T-helper 2 cell treated with Interferon-gamma antibody and Interleukin-4, amounts not matched to agents 100 ng/mL and 5 ng/mL, for 36 hours (primary cell): Measurements from ENCODE around the gene GOLGA3. TPM values are rescaled to one million over a fixed set of nuclear protein-coding genes. Genes with fewer than 3 reads are reported as not detected.
"Not testable (repeated sequence)": the region's sequence is repeated elsewhere in the genome, so short reads cannot be mapped to it uniquely, and the experiment has no call there.

ENCODE experiments used
- intact Hi-C: fragments of 100-400 bp; cut with micrococcal nuclease; formaldehyde crosslinking; loops from one replicate; pipeline ENCODE4 v1.15.1; 2023
- total RNA-seq: library from RNA; stranded (reverse); gene quantifications from 2 replicates; pipeline ENCODE4 v1.2.3, GENCODE V29; 2022

Gene GOLGA3, protein sequence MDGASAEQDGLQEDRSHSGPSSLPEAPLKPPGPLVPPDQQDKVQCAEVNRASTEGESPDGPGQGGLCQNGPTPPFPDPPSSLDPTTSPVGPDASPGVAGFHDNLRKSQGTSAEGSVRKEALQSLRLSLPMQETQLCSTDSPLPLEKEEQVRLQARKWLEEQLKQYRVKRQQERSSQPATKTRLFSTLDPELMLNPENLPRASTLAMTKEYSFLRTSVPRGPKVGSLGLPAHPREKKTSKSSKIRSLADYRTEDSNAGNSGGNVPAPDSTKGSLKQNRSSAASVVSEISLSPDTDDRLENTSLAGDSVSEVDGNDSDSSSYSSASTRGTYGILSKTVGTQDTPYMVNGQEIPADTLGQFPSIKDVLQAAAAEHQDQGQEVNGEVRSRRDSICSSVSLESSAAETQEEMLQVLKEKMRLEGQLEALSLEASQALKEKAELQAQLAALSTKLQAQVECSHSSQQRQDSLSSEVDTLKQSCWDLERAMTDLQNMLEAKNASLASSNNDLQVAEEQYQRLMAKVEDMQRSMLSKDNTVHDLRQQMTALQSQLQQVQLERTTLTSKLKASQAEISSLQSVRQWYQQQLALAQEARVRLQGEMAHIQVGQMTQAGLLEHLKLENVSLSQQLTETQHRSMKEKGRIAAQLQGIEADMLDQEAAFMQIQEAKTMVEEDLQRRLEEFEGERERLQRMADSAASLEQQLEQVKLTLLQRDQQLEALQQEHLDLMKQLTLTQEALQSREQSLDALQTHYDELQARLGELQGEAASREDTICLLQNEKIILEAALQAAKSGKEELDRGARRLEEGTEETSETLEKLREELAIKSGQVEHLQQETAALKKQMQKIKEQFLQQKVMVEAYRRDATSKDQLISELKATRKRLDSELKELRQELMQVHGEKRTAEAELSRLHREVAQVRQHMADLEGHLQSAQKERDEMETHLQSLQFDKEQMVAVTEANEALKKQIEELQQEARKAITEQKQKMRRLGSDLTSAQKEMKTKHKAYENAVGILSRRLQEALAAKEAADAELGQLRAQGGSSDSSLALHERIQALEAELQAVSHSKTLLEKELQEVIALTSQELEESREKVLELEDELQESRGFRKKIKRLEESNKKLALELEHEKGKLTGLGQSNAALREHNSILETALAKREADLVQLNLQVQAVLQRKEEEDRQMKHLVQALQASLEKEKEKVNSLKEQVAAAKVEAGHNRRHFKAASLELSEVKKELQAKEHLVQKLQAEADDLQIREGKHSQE (N-terminal part only)
- 54.0 and 55.2 TPM in 2 replicates for total RNA-seq

DNA sequence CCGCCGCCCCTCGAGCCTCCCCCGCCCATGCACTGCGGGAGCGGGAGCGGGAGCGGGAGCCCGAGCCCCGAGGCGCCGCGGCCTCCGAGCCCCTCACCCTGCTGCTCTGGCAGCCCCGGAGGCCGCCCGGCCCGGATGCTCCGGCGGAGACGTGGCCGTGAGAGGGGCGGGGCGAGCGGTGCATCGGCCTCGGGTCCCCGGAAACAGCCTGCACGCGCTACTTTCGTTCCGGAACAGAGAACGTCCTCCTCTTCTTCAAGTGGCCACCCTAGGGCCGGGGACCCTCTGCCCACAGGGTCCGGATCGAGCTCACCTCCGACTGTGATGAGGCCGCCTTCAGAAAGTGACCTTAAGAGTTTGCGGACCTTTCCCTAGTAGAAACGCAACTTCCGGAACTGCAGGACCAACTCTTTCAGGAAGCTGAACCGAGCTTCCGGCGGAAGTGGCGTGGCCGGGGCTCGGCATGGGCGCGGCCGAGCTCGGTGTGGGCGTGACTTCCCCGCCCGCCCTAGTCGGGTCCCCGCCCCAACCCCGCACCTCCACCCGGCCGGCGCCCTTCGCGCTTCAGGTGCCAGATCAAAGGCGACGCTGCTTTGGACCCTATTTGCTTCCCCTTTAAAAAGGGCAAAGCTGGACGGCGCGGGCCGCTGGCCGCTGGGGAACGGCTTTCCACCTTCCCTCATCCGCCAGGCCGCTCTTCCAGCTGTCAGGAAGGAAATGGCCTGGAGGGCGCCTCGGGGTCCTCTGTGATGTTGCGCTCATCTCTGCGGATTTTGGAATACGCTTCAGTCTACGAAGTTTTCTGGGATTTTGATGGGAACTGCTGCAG lies at the start of gene GOLGA3:
GOLGA3 (minus strand) TSS at position 164 of the 829 bp plus-strand sequence. CDS start 6,741 bp downstream, outside the sequence.
- intact Hi-C loops, result loop anchor here (1.0 to 5.0 kb wide), 6 partner anchors 58 to 301 kb away; partner anchors contain the start of genes ANKLE2, CHFR, PGAM5 and ZNF10

DNA sequence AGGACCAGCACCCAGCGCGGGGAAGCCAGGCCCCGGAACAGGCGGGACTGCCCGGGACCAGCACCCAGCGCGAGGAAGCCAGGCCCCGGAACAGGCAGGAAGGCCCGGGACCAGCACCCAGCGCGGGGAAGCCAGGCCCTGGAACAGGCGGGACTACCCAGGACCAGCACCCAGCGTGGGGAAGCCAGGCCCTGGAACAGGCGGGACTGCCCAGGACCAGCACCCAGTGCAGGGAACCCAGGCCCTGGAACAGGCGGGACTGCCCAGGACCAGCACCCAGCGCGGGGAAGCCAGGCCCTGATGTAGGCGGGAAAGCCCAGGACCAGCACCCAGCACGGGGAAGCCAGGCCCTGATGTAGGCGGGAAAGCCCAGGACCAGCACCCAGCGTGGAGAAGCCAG lies 46.0 kb upstream of the GOLGA3 start:
- intact Hi-C loops, result not testable (repeated sequence)

DNA sequence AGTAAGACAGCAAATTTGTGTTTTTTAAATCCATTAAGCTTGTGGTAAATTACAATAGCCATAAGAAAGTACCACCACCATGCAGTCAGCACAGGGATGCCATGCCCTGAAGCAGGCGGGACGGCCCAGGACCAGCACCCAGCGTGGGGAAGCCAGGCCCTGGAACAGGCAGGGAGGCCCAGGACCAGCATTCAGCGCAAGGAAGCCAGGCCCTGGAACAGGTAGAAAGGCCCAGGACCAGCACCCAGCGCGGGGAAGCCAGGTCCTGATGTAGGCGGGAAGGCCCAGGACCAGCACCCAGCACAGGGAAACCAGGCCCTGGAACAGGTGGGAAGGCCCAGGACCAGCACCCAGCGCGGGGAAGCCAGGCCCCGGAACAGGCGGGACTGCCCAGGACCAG lies 45.5 kb upstream of the GOLGA3 start:
- intact Hi-C loops, result no loop called here

DNA sequence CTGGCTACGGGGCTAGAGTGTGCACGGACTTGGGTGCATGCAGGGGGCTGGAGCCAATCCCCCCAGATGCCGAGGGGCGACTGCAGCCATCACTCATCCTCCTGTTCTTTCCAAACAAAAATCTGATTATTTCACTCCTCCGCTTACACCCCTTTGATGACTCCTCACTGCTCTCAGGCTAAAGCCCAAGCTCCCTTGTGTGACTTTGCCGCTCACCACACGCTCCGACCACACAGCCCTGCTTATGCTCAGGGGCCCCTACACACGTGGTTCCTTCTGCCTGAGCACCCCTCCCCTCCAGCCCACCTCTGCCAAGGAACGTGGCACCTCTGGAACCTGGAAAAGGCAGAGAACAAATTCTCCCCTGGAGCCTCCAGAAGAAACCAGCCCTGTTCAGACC lies 45.1 kb upstream of the GOLGA3 start:
- intact Hi-C loops, result no loop called here

DNA sequence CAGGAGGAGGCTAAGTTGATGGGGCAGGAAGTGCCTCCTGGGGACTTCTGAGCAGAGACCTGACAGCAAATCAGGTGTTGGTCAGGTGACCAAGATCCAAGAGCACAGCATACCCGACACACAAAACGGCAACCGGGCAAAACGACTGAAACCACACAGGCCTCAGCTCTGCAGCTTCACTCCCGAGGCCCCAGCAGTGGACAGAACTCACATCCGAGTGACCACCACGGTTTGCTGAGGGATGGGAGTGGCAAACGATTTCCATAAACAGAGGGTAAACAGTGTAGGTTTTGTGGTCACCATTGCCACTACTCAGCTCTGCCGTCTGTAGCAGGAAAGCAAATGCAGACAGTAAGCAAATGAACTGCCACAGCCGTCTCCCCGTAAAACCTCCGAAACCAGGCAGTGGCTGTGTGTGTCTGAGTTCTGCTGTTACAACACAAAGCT lies 44.3 kb upstream of the GOLGA3 start:
- intact Hi-C loops, result no loop called here

DNA sequence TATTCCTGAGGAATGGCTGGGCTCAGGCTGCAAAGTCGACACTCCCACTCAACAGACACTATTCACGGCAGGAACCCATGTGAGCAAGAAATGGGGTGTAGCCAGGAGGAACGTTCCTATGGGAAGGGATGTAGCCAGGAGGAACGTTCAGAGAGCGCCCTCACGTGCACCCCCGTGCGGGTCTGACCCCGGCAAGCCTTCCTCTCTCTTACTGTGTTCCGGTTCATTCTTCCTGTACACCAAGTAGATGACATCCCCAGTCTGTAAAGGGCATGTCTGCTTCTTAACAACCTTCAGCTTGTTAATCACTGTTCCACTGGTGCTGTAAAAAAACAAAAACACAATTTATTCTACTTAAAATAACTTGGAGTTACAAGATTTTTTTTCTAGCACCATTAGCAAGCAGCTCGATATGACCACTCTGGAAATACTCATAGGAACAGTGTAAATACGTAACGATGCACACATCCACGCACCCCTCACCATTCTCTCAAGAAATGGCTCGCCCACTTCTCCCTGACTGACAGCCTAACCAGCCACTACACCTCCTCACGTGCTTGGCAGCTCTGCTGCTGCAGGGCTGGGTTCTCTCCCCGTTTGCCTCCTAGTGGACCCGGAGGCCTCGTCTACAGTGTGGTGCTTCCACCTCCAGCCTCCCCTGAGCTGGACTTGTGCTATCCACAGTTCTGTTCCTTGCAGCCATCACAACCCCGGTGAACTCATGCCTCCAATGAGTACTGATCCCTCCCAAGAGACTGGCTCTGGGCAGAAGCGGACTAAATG lies 43.6 kb upstream of the GOLGA3 start:
- intact Hi-C loops, result no loop called here

DNA sequence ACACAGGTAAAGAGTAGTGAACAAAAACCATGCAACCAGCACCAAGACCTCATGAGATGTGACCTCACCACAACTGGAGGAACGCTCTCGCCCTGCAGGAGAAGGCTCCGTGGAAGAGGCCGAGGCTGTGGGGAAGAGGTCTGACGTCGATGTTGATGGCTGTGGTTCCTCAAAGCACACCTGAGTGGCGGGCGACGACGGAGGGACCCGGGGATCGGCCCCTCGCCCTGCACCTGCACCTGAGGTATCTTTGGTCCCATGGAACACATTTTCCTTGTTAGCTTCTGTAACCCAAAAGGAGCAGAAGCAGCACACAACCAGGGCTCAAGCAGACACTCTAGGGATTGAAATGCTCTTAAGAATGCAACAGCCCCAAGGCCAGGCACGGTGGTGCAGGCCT lies 40.9 kb upstream of the GOLGA3 start:
- intact Hi-C loops, result no loop called here

DNA sequence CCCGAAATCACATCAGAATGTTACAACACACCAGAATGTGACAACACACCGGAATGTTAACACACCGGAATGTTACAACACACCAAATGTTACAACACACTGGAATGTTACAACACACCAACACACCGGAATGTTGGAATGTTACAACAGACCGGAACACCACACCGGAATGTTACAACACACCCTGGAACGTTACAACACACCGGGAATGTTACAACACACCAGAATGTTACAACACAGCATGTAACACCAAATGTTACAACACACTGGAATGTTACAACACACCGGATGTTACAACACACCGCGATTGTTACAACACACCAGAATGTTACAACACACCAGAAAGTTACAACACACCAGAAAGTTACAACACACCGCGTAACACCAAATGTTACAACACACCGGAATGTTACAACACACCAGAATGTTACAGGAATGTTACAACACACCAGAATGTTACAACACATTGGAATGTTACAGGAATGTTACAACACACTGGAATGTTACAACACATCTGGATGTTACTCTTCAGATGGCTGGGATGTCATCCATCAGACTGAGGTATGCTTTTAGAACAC lies 37.7 kb upstream of the GOLGA3 start:
- intact Hi-C loops, result no loop called here

DNA sequence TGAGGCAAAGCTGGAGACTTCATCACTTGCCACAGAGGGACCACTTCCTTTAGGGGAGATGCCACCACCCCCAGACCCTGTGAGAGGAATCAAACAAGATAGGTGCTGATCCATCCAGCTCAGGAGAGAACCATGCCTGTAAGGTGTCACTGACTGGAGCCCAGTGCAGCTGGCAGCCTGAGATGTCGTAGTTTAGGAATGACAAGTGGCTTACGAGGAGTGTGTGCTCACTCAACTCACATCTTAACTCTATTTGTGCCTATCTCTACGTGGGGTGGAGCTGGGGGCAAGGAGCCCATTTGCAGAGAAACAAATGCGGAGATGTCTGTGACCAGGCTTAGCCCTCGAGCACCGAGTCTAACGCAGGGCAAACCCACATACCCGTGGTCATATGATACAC lies 32.9 kb upstream of the GOLGA3 start:
- intact Hi-C loops, result no loop called here

DNA sequence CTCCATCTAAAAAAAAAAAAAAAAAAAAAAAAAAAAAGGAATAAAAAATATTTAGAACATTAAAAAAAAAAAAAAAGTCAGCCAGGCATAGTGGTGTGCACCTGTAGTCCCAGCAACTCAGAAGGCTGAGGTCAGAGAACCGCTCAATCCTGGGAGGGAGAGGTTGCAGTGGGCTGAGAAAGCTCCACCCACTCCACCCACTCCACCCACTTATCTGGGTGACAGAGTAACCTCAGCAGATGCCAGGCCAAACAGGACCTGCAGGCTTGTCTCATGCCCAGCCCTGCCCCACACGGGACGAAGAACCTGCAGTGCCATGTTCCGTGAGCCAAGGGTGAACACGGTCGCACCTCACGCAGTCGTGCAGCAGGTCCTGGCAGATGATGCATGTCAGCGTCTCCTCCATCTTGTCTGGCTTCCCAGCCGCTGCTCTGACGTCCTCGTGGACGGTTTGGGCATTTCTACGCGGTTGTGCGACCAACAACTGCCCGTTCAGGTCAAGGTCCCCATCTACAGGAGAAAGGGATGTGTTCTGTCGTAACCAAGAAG lies 30.1 kb upstream of the GOLGA3 start:
- intact Hi-C loops, result no loop called here

DNA sequence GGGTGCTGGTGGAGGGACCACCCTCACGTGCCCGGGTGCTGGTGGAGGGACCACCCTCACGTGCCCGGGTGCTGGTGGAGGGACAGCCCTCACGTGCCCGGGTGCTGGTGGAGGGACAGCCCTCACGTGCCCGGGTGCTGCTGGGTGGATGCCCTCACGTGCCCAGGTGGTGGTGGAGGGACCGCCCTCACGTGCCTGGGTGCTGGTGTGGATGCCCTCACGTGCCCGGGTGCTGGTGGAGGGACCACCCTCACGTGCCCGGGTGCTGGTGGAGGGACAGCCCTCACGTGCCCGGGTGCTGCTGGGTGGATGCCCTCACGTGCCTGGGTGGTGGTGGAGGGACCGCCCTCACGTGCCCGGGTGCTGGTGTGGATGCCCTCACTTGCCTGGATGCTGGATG lies 28.4 kb upstream of the GOLGA3 start:
- intact Hi-C loops, result not testable (repeated sequence)

DNA sequence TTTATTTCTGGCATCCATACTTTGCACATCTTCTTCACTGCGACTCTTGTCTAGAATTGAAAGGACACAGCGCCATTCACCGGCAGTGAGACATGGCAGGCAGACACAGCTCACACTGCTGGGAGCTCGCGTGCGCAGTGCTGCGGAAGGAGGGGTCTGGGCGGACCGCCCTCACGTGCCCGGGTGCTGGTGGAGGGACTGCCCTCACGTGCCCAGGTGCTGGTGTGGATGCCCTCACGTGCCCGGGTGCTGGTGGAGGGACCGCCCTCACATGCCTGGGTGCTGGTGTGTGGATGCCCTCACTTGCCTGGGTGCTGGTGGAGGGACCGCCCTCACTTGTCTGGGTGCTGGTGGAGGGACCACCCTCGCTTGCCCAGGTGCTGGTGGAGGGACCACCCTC lies 27.9 kb upstream of the GOLGA3 start:
- intact Hi-C loops, result no loop called here

DNA sequence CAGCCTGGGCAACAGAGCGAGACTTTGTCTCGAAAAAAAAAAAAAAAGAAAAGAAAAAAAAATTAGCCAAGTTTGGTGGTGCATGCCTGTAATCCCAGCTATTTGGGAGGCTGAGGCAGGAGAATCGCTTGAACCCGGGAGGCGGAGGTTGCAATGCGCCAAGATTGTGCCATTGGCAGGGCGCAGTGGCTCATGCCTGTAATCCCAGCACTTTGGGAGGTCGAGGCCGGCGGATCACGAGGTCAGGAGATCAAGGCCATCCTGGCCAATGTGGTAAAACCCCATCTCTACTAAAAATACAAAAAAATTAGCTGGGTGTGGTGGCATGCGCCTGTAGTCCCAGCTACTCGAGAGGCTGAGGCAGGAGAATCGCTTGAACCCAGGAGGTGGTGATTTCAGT lies 26.5 kb upstream of the GOLGA3 start:
- intact Hi-C loops, result not testable (repeated sequence)

DNA sequence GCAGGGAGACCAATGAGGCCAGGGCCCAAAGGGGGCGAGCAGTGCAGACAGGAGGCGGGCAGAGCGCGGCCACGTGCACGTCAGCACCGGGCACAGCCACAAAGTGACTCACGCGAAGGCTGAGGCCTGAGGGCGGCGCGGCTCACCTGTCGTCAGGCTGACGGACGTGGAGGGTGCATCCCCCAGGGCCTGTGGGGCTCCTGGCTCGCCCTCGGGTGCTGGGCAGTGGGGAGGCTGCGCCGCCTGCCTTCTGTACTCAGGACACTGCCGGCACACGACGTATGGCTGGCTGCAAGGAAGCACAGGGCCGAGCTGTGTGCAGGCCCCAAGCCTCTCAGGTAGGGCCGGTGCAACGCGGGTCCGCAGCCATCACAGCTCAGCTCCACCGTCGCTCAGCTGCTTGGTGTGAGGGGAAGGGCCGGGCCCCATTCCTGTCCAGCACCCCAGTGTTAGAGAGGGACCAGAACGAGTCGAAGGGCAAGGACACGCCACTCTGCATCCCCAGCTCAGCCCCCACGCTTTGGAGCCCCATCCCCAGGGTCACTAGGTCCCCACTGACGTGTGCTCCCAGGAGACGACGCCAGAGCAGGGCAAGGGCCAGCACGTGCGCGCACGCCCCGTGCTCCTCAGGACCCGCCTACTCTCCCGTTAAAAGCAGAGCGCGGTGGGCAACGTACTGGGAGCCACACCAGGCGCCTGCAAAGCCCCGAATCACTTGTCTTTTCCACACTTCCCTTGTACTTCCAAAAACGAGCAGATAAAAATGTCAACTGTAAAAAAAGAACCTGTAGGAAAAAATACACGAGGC lies 24.8 kb upstream of the GOLGA3 start:
- intact Hi-C loops, result no loop called here

DNA sequence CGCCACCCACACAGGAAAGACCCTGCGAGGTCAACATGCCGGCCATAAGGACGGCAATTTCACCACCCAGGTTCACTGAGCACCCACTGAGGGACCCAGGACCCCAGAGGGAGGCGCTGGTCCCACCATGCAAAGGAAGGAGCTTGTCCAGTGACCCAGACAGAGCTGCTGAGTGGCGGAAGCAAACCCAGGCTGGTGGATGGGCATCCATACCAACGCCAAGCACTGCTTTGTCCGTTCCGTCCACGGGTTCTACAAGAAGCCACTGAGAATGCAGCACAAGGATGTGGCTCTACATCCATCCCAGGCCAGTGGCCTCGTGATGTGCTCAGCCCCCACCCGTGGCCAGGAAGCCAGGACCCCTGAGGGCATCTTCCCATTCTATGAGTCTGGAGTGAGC lies 23.8 kb upstream of the GOLGA3 start:
- intact Hi-C loops, result no loop called here

DNA sequence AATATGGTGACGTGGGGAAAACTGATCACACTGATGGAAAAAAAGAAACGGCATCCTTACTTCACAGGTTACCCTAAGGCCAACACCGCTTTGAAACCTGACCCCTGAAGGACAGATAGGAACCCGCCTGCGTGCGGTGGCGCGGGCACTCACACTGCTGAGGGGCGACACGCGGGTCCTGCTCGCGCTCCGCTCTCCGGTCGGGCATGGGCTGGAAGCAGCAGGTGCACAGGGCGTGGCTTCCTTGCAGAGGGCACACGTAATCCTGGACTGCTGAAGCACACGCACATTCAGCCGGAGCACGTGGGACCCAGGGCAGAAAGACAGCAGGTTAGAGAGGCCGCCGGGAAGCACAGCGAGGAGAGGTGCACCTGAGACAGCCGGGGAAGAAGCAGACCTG lies 22.8 kb upstream of the GOLGA3 start:
- intact Hi-C loops, result no loop called here

DNA sequence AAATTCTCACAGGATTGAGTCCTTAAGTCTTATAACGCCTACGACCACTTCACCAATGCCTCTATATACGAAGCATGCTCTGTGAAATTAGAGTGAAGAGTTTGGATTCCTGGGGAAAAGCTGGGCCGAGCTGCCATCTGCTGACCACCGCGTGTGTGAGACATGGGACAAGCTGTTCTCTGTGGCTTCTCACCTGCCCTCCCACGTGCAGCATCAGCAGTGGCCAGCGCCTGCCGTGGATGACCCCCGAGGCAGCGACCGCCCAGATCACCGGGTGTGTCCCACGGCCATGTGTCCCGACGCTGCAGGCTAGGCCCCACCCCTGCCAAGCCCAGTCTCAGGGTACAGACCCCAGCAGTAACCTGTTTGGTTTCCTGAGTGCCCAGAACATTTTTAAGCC lies 21.6 kb upstream of the GOLGA3 start:
- intact Hi-C loops, result no loop called here

DNA sequence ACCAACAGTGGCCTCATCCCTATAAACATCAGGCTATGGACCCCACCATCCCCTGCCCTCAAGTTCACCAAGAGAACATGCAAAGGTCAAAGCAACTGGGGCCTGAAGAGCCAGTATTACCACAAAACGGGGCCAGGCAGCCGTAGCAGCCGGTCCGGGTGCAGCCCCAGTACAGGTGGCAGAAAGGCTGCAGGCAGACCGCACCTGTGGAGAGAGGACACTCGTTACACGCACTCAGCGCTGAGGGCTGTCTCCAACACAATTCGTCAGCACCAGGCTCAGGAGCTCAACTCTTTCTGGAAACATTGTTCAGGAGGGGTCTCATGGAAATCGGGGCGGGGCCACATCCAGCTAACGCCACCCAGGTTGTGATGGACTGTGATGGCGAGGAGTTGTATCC lies 19.9 kb upstream of the GOLGA3 start:
- intact Hi-C loops, result no loop called here
